GM18526 (cell line): ENCODE measurements around the gene PFN1.

Experiments
- POLR2A ChIP-seq: IDR thresholded peaks from 3 replicates; pipeline ENCODE4 v1.6.1; 2011; ENCODE audit not compliant: insufficient read length; ENCODE audit errors: extremely low read depth

PFN1 gene

DNA sequence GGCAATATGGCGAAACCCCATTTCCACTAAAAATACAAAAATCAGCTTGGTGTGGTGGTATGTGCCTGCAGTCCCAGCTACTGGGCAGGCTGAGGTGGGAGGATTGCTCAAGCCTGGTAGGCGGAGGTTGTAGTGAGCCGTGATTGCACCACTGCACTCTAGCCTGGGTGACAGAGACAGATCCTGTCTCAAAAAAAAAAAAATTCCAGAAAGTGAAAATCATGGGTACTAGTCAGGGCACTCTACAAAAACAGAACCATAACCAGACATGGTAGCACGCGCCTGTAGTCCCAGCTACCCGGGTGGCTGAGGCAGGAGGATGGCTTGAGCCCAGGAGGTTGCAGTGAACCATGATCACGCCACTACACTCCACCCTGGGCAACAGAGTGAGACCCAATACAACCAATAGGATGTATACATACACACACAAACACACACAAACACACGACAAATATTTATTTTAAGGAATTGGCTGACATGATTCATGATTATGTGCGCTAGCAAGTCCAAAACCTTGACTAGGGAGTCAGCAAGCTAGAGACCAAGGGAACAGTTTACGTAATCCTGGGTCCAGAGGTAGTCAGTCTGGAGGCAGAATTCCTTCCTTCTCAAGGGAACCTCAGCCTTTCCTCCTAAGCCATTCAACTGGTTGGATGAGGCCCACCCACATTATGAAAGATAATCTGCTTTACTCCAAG is 27.8 kb downstream of the PFN1 start:
- TF ChIP-seq POLR2A: no peak

DNA sequence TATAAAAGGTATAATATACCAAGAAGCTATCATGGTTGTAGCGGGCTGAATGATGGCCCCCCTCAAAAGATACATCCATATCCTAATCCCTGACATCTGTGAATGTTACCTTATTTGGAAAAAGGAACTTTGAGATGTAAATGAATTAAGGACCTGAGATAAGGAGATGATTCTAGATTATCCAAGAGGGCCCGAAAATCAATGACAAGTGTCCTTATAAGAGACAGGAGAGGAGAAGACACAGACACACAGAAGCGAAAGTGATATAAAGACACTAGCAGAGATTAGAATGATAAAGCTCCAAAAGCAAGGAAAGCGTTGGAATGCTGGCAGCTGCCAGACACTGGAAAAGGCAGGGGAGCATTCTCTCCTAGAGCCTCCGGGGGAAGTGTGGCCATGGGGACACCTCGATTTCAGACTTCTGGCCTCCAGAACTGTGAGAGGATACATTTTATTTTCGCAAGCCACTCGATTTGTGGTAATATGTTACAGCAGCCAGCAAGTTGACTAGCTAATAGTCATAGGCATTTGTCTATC is 28.8 kb downstream of the PFN1 start:
- TF ChIP-seq POLR2A: no peak

DNA sequence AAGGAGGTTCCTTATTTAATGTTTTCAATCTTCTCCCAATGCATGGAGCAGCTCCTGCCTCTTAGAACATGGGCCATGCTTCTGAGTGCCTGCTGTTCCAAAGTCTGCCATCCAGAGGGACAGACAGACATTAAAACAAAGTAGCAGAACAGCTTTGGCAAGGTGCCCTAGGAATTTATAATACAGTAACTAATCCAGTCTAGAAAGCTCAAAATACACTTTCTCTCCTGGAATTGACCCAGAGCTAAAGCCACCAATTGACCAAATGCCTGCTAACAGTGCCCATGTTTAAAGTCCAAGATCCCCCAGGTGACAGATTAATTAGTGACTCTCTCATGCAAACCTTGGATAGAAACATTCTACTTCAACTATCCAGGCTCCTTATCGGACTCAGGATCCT is 34.3 kb downstream of the PFN1 start:
- TF ChIP-seq POLR2A: no peak

DNA sequence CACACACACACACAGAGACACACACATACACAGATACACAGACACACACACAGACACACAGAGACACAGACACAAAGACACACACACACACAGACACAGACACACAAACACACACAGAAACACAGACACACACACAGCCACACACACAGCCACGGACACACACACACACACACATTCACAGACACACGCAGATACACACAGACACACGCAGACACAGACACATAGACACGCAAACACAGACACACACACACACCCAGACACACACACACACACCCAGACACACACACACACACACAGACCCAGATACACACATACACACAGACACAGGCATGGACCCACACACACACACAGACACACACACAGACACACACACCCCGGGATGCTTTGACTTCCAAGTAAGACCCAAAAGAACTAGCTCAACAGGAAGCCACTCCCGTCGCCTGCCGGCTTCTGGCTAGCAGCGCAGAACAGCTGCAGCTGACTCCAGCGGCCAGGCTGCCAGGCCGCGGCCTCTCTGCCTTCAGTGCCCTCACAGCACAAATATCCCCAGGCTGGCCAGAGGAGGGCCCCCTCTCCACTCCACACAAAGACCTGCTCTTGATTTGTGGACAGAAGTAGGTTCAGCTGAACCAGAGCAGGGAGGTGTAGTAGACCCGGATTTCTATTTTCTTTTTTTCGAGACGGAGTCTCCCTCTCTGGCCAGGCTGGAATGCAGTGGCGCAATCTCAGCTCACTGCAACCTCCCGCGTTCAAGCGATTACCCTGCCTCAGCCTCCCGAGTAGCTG is 39.4 kb downstream of the PFN1 start:
- TF ChIP-seq POLR2A: no peak

DNA sequence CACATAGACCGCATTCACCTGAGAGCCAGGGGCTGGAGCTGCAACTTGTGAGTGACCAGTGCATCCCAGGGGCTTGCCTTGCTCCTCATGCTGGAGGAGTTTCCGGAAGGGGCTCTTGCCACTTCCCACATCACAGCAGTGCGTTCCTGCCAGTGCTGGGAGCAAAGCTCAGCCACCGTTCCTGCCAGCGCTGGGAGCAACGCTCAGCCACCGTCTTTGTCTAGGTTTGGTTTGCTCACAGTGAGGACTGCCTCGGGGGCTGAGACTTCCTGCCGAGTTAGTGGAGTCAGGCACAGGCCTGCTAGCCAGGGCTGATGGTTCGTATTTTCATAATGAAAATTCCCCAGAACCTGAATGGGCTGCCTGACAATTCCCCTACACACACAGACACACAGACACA is 40.0 kb downstream of the PFN1 start:
- no peak for TF ChIP-seq POLR2A

DNA sequence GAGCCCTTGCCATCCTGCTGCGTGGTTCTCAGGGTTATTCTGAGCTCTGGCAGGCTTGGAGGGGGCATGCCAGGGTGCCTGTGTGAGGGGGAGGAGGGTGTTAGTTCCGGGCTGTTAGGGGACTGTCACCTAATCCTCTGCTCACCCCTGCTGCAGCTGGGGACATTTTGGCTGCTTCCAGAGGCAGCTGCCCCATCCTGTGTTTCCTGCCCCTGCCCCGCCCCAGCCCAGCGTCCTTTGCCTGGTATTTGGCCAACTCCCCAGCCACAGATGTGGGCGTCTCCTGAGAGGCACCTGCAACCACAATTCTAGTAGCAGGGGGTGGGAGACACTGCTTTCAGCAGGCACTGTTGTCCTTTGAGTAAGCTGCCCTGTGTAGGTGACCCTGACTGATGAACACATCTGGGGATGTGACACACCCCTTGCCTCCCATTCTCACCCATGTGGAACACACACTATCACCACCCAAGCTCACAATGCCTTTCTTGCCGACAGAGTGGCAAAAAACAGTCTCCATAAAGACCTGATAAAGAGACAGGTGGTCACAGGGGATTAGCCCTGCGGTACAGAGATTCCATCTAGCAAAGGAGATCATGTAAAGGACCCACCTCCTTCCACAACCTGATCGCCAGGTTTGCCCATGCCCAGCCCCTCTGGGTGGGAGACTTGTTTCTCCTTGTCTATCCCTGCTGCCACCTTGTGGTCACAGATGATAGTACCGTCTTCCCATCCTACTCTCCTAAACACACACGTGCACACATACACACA is 45.1 kb downstream of the PFN1 start, which contains the start of gene CHRNE:
CHRNE (minus strand) TSS at position 48 of the 768 bp plus-strand sequence; CDS start at position 13, 35 bp downstream.
- no peak for TF ChIP-seq POLR2A

DNA sequence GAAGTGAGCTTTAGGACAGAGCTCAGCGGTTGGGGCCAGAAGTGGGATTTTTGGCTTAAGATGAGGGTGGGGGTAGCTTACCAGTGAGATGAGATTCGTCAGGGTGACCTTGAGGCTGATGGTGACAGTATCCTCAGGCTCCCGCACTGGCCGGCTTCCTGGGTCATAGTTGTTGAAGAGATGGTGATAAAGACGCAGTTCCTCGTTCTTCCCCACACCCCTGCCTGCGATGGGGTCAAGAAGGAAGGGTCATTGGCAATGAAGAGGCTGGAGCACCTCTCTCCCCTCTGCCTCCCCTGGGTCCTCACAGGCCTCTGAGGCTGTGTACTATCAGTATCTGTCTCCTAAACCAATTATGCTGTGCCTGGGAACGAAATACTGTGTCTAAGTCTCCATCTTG is 45.8 kb downstream of the PFN1 start:
- no peak for TF ChIP-seq POLR2A

DNA sequence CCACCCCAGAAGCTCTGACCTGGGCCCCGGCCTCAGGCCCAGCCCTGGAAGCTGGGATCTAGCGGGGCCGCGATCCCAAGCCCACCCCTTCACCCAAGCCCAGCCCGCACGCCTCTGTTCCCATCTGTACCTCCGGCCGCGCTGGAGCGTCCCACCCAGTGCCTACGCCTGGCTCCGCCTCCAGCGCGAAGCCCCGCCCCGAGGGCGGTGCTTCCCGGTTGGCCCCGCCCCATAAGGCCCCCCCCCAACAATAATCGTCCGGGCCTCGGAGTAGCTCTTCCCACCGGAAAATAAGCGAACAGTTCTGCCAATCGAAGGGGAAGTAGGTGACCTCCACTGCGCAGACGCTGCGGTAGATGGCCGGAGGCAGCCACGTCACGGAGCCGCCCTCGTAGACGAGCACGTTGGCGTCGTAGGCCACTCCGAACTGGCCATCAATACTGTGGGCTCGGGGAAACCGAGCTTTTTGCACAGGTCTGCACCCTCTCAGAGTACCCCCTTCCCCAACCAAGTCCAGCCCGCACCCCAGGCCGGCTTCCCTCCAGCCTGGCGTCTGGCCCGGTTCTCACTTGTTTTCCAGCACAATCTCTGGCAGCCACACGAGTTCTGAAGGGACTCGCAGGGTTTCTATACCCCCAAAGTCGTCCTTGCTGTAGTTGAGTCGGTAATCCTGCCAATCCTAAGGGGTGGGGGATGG is 46.5 kb downstream of the PFN1 start:
- TF ChIP-seq POLR2A: no peak

DNA sequence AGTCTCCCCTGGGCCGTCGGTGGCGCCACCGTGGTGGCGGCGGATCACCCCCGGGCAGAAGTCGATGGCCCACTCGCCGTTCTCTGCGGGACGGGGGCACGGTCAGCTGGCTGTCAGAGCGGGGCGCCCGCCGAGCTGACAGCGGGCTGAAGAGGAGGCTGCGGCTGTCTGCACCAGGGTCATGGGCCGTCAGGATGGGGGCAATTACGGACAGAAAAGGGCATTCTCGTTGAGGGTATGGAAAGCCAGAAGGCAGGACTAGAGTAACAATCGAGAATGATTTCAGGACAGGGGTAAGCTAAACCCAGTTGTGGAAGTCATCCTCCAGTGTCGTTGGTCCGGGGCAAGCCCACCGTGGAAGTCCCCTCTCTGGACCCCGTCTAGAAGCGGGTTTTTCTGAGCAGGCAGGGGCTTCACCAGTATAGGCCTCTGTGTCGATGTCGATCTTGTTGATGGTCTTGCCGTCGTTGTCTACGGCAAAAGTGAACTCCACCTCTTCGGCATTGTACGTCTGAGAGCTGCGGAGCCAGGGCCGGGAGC is 47.2 kb downstream of the PFN1 start:
- no peak for TF ChIP-seq POLR2A

DNA sequence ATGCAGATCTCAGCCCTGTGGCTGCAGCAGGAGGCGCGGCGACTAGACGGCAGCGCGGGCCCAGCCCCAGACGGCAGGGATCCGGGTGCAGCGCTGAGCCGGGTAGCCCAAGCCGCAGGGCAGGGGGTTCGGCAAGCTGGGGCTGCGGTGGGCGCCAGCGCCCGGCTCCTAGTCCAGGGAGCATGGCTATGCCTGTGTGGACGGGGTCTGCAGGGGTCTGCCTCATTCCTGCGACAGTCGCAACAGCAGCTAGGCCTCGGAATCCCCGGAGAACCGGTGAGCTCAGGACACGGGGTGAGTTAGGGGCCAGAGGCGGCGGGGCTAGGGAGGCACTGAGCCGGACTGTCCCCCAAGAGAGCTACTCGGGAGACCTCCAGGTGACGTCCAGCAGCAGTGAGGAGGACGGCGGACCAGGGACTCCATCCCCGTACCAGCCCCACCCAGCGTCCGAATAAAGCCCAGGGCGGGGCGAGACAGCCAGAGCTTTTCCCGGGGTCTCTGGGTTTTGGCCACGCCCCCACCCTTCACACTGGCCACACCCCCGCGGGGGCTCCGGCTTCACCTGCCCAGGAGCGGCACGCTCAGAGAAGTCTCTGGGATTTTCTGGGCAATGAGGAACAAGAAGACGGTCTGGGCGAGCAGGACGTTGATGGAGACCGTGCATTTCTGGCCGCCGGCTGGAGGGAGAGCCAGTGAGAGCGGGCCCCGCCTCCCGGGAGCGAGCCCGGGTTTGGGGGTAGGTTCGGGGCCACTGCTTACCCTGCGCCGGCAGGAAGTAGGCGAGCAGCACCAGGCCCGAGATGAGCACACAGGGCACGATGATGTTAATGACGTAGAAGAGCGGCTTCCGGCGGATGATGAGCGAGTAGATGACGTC is 47.9 kb downstream of the PFN1 start:
- TF ChIP-seq POLR2A: no peak

DNA sequence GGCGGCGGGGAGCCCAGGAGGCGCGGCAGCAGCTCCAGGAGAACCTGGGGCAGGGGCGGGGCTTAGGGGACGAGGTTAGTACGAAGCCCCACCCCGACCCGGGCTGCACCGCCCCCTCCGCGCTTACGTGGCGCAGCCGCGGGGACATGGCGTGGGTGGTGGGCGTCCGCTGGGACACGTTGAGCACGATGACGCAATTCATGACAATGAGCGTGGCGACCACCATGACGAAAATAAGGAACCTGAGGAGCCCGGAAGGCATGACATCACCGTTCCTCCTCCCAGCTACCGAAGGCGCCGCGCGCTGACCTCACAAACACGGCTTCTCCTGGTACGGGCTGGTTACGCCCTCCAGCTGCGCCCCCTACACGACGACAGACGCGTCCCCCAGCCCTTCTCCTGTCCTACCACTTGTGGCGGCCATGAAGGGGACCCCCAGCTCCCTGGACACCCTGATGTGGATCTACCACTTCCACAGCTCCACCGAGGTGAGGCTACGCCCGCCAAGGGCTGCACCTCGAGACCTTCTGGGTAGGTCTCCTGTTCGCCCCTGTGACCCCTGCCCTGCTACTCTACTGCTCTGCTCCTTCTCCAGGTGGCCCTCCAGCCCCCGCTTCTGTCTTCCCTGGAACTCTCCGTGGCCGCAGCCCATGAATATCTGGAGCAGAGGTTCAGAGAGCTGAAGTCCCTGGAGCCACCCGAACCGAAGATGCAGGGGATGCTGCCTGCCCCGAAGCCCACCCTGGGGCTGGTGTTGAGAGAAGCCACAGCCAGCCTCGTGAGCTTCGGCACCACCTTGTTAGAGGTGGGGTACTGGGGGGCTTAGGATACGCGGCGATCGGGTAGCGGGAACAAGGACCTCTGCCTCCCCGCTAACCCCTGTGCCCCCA is 48.7 kb downstream of the PFN1 start, which contains the start of gene C17orf107:
C17orf107 (plus strand) TSS at position 196 of the 890 bp plus-strand sequence; CDS start at position 423, 227 bp downstream.
- no peak for TF ChIP-seq POLR2A

DNA sequence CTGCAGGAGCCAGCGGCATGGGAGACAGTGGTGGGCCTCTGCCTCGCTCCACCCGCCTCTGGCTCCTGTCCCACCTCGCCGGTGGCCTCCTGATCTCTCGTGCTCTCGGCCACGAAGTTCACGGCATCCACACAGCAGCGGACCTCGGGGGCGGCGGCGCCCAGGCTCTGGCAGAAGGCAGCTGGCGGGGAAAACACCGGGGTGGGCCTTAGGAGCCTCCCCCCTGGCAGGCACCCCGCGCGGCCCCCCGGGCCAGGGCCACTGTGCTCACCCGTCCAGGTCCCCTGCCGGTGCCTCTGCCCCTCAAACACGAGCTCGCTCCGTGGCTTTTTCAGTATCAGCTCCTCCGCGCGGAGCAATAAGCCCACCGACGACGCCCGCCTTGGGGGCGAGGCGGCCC is 49.4 kb downstream of the PFN1 start:
- TF ChIP-seq POLR2A: no peak

DNA sequence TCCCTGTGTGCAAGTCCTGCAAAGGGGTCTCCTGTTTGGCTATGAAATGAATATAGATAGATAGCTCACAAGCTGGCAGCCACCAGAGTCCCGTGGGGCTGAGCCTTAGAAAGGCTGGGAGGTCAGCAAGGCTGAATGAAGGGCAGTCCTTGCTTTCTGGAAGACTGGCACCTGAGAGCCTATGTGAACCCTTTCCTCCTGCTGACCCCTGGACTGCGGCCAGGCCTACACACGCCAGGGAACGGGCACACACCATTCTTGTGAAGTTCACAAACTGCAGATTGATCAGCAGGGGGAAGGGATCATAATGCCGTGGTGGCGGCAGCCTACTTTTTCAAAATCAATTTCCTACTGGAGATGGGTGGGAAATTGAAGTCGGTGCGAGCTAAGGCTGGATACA is 50.0 kb downstream of the PFN1 start:
- no peak for TF ChIP-seq POLR2A

DNA sequence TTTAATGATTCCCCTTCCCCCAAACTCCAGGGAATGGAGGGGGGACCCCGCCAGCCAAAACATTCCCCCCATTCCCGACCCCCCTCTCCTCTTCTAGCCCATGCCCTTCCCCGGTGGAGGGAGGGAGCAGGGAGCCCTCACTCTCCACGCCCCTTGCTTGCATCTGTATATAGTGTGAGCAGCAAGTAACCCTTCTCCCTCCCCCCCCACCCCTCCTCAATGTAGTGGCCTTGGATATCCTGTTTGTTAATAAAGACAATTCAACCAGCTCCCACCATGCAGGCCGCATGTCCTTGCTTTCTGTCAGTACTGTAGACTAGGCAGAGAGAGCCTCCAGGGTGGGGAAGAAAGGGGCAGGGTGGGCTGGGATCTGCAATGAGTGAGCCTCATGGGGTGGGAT is 50.5 kb downstream of the PFN1 start:
- no peak for TF ChIP-seq POLR2A
